HG02973 (cell line): Measurements from ENCODE around the gene TMEM229B.

ENCODE experiments used
- ATAC-seq: cut with Tn5 transposase; IDR thresholded peaks from one replicate; pipeline ENCODE4 v1.9.1; 2021; ENCODE audit warnings: moderate library complexity; ENCODE audit not compliant: unreplicated experiment

Gene TMEM229B

GRCh38 chr14:67426983-67427606, 61.4 kb downstream of the TMEM229B start:
- ATAC-seq = no peak

- no peak for ATAC-seq
Observed at GRCh38 chr14:67426161-67426560, 62.4 kb downstream of the TMEM229B start.

GRCh38 chr14:67425608-67426007, 62.9 kb downstream of the TMEM229B start:
- no peak for ATAC-seq

- no peak for ATAC-seq
Observed at GRCh38 chr14:67424539-67424938, 64.0 kb downstream of the TMEM229B start.

- ATAC-seq = no peak
Observed at GRCh38 chr14:67423424-67423823, 65.1 kb downstream of the TMEM229B start.

GRCh38 chr14:67421356-67422224, 66.9 kb downstream of the TMEM229B start:
- no peak for ATAC-seq
